Ovary (tissue), 3 donors: Measurements from ENCODE around the gene MTX2.

Experiments
- EP300 ChIP-seq: sonication (generic); formaldehyde crosslinking; IDR thresholded peaks from one replicate; pipeline ENCODE4 v1.6.1; 2017; ENCODE audit warnings: antibody characterized with exemption
- POLR2A ChIP-seq: fragments of 450-650 bp; IDR thresholded peaks from one replicate; pipeline ENCODE4 v1.6.1; 2017; ENCODE audit warnings: antibody characterized with exemption, mild to moderate bottlenecking, moderate library complexity
- TF ChIP-seq, protein P1 (sequence below), 3 donors: fragments of 450-650 bp in 2 of 3; fragments of 200-600 bp in 1 of 3; IDR thresholded peaks; one replicate each; pipeline versions ENCODE4 v1.5.1 to v1.8.0; 2016 to 2022; ENCODE audit warnings: antibody characterized with exemption in 3 of 3, mild to moderate bottlenecking in 1 of 3
- donor health status: DM: no; HTN: no; CAD: no.

DNA sequence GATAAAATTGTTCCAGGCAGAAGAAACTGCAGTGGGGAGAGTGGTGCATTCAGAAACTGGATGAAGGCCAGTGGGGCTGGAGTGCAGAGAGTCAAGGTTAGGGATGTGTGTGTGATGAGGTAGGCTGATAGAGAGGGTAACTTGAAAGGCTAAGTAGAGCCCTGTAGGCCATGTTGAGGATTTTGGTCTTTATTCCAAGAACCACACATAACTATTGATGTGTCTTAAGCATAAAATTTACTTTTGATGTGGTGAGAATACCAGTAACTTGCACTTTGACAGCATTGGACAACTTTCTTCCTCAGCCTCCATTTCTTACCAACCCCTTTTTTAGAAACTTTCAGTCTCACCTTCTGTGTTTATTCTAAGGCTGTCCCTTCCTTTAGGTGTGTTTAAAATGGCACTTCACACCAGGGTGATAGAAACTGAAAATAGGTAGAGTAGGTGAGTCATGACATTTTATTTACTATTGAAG is 22.6 kb downstream of the MTX2 start:
- TF ChIP-seq, protein P1, sequence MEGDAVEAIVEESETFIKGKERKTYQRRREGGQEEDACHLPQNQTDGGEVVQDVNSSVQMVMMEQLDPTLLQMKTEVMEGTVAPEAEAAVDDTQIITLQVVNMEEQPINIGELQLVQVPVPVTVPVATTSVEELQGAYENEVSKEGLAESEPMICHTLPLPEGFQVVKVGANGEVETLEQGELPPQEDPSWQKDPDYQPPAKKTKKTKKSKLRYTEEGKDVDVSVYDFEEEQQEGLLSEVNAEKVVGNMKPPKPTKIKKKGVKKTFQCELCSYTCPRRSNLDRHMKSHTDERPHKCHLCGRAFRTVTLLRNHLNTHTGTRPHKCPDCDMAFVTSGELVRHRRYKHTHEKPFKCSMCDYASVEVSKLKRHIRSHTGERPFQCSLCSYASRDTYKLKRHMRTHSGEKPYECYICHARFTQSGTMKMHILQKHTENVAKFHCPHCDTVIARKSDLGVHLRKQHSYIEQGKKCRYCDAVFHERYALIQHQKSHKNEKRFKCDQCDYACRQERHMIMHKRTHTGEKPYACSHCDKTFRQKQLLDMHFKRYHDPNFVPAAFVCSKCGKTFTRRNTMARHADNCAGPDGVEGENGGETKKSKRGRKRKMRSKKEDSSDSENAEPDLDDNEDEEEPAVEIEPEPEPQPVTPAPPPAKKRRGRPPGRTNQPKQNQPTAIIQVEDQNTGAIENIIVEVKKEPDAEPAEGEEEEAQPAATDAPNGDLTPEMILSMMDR (IDR thresholded peaks at IDR 0.05) = no peak
- TF ChIP-seq EP300 = no peak
- TF ChIP-seq POLR2A = no peak
